SK-N-MC (cell line): ENCODE results near the gene MCTP2.

Experiments used
- EZH2 ChIP-seq: fragments of 200-600 bp; sonication (generic); IDR thresholded peaks from one replicate; pipeline ENCODE4 v1.6.1; 2017; ENCODE audit warnings: antibody characterized with exemption
- FOXP2 ChIP-seq: optimal IDR thresholded peaks from 2 replicates; pipeline ENCODE3; 2011; ENCODE audit warnings: mild to moderate bottlenecking, moderate library complexity; ENCODE audit not compliant: insufficient read depth; ENCODE audit errors: extremely low read length, control extremely low read depth
- POLR2AphosphoS5 ChIP-seq: IDR thresholded peaks from 2 replicates; pipeline ENCODE4 v1.6.1; 2012; ENCODE audit warnings: mild to moderate bottlenecking, low read depth, low read length, borderline replicate concordance

DNA sequence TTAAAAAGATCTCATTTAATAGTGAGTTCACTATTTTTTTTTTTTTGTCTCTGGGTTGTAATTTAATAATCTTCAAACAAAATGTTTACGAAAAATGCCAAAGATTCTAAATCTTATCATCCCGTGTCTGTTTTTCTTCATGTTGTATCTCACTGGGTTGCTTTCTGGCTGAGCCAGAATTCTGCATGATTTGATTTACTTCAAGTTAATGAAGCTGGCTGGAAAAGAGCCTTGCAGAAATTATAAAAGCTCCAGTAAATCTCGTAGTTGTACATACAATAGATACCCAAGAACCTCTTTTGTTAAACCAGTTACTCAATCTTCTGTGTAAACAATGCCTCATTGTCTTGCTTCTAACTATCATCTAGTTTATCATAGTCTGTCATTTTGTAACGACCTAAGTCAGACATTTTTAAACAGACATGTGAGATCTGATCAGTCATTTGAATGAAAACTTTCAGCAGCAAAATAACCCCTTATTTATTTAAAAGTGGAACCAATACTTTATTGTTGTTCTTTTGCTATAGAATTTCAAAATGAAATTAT lies 249.0 kb downstream of the MCTP2 start:
- no peak for TF ChIP-seq POLR2AphosphoS5
- no peak for TF ChIP-seq EZH2
- TF ChIP-seq FOXP2, result no peak
